Neural progenitor cell (in vitro differentiated cells): Measurements from ENCODE around the gene CTRB1.

ENCODE experiments used
- EZH2 ChIP-seq: fragments of 200-600 bp; sonication (generic); IDR thresholded peaks from 2 replicates; pipeline ENCODE4 v1.6.1; 2017; ENCODE audit warnings: antibody characterized with exemption, mild to moderate bottlenecking, moderate library complexity
- EZH2phosphoT487 ChIP-seq: fragments of 200-600 bp; sonication (generic); IDR thresholded peaks from 2 replicates; pipeline ENCODE4 v1.6.1; 2017; ENCODE audit warnings: antibody characterized with exemption
- TF ChIP-seq, protein P1 (sequence below): fragments of 200-600 bp; sonication (generic); IDR thresholded peaks from 2 replicates; pipeline ENCODE4 v1.5.1; 2017; ENCODE audit warnings: antibody characterized with exemption, mild to moderate bottlenecking

DNA sequence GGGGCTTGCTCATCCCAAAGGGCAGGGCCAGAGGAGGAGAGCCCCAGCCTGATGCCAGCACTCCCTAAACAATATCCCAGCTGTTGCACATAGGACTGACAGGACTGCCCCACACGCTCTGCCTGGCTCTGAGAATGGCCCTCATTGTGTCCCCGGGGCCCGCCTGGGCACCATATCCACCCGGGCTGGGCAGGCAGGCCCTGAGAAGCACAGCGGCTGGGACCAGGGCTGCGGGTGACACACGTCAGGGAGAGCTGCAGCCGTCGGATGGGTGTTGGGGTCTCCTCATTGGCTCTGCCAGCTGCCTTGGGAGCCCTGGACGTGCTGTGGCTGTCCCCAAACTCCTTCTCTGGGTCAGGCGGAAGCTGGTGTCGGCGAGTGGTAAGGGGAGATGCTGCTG, 28.5 kb downstream of the CTRB1 start:
- TF ChIP-seq, protein P1, sequence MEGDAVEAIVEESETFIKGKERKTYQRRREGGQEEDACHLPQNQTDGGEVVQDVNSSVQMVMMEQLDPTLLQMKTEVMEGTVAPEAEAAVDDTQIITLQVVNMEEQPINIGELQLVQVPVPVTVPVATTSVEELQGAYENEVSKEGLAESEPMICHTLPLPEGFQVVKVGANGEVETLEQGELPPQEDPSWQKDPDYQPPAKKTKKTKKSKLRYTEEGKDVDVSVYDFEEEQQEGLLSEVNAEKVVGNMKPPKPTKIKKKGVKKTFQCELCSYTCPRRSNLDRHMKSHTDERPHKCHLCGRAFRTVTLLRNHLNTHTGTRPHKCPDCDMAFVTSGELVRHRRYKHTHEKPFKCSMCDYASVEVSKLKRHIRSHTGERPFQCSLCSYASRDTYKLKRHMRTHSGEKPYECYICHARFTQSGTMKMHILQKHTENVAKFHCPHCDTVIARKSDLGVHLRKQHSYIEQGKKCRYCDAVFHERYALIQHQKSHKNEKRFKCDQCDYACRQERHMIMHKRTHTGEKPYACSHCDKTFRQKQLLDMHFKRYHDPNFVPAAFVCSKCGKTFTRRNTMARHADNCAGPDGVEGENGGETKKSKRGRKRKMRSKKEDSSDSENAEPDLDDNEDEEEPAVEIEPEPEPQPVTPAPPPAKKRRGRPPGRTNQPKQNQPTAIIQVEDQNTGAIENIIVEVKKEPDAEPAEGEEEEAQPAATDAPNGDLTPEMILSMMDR, result no peak
- TF ChIP-seq EZH2 (no peak), EZH2phosphoT487 (no peak)
